Measurements from ENCODE around the gene SHISA4. TPM values are rescaled to one million over a fixed set of nuclear protein-coding genes. Genes with fewer than 3 reads are reported as not detected.

Gene SHISA4
- total and polyA plus RNA-seq, 2 of the 8 experiments (the other 6 are each of a cell fraction or from before 2014, with no cell fraction given) = 7.8 to 28.9 TPM

DNA sequence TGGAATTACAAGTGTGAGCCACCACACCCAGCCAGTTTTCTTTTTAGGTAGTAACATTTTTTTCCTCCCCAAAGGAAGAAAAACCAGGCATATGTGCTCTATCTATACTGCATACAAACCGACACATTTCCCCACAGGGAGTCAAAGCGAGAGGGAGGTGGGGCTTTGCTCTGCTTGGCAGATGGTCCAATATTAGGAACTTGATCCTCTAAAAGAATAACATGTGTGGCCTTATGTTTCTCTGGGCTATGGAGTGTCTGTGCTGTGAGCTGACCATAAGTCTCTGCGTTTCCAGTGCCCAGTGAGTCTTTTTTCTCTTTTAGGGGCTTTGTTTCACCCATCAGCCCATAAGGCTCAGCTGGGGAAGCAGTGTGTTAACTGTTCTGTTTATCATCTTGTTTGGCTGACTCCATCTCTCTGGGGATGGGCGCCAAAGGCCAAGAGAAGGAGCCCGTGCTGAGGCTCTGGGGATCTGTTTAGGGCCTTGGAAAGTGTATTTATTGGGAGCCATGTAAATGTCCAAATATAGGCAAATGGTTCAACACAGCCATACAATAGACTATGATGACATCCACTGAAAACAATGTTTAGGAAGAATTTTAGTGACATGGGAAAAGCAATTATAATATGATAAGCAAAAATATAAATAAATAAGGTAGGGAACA is 37.4 kb downstream of the SHISA4 start:
- ChIA-PET CTCF (ENCODE audit: partially characterized antibody) (interaction anchor here (0.9 to 1.4 kb wide), 3 partner anchors 14 to 31 kb away, joined by 3 to 4 read pairs (median 3); no protein-coding TSS in a partner anchor), POLR2A (ENCODE audit: partially characterized antibody) (no interaction called here)
- Histone ChIP-seq H2AFZ (ENCODE audit: low read length) (no peak overlapping the region), H2AK5ac (ENCODE audit: low read depth, low read length) (no peak overlapping the region), H3K36me3 (ENCODE audit: control insufficient read depth in 2 of 4, insufficient read depth in 4 of 4, low read length in 3 of 4) (no peaks in the 10 kb centered on the region), H3K27me3 (replicated peaks in 1 of 4; ENCODE audit: control insufficient read depth in 3 of 4, extremely low read depth in 1 of 4, insufficient read depth in 3 of 4, low read length in 3 of 4) (no peaks in the 10 kb centered on the region), H3K4me2 (ENCODE audit: insufficient read depth in 1 of 2, low read depth in 2 of 2, low read length in 2 of 2) (no peak overlapping the region), H4K91ac (replicated peaks; ENCODE audit: insufficient read length, low read length) (no peak overlapping the region), H3K14ac (ENCODE audit: insufficient read length) (no peak overlapping the region), H3K4me1 (replicated peaks in 1 of 4; ENCODE audit: control insufficient read depth in 3 of 4, insufficient read depth in 4 of 4, low read length in 3 of 4) (no peaks in the 10 kb centered on the region), H2BK120ac (replicated peaks; ENCODE audit: low read depth, low read length) (no peak overlapping the region), H4K8ac (ENCODE audit: extremely low read depth, insufficient read depth, low read length) (no peak overlapping the region), H4K5ac (ENCODE audit: insufficient read length, low read depth, low read length) (no peak overlapping the region), H3K18ac (ENCODE audit: extremely low read depth, low read length) (no peak overlapping the region), H3K23me2 (ENCODE audit: low read depth, low read length) (no peaks in the 10 kb centered on the region), H4K20me1 (replicated peaks in 1 of 2; ENCODE audit: control insufficient read depth in 1 of 2, insufficient read depth in 2 of 2, low read length in 2 of 2) (no peaks in the 10 kb centered on the region), H3K9me3 (ENCODE audit: insufficient read depth in 2 of 2, low read depth in 1 of 2, low read length in 1 of 2) (no peaks in the 10 kb centered on the region), H2BK5ac (ENCODE audit: low read depth, low read length) (no peak overlapping the region), H3K4ac (replicated peaks; ENCODE audit: insufficient read length, low read depth, low read length) (no peak overlapping the region), H3K27ac (ENCODE audit: low read depth, low read length) (no peak overlapping the region), H3K56ac (replicated peaks; ENCODE audit: insufficient read length, low read depth, low read length) (no peak overlapping the region), H3K23ac (ENCODE audit: insufficient read length) (no peak overlapping the region), H3K79me1 (ENCODE audit: low read depth, low read length) (no peaks in the 10 kb centered on the region), H2BK15ac (ENCODE audit: low read length) (no peak overlapping the region), H2BK20ac (ENCODE audit: low read length) (no peak overlapping the region), H3K79me2 (ENCODE audit: control insufficient read depth in 1 of 2, insufficient read depth in 2 of 2, low read length in 2 of 2) (no peaks in the 10 kb centered on the region), H3K4me3 (ENCODE audit: extremely low read depth in 1 of 4, insufficient read depth in 2 of 4, low read depth in 3 of 4, low read length in 4 of 4) (no peak overlapping the region), H3K9ac (replicated peaks in 1 of 4; ENCODE audit: extremely low read depth in 1 of 4, low read depth in 3 of 4, low read length in 3 of 4) (no peak overlapping the region), H2BK12ac (ENCODE audit: low read depth, low read length) (no peak overlapping the region)
- FAIRE-seq = no peak
- DNase-seq (ENCODE audit: low read depth in 1 of 2, low spot score in 2 of 2) = no peak
- WGBS, 2 experiments (ENCODE audit: extremely low coverage in 1 of 2, insufficient coverage in 1 of 2, insufficient read length in 1 of 2, insufficient replicate concordance in 2 of 2, low coverage in 1 of 2, low lambda C conversion rate in 2 of 2, missing lambda C conversion rate in 1 of 2) = 80% methylated on average over 5 of the region's 5 CpGs; no CpG with 5 or more reads in 1 of the 2 experiments
- TF ChIP-seq, protein P1, sequence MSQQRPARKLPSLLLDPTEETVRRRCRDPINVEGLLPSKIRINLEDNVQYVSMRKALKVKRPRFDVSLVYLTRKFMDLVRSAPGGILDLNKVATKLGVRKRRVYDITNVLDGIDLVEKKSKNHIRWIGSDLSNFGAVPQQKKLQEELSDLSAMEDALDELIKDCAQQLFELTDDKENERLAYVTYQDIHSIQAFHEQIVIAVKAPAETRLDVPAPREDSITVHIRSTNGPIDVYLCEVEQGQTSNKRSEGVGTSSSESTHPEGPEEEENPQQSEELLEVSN (IDR thresholded peaks at IDR 0.05) = no peak
- no peak for TF ChIP-seq MAFK (IDR thresholded peaks at IDR 0.05; ENCODE audit: low read depth, low read length)
- TF ChIP-seq TAF1 (IDR thresholded peaks at IDR 0.05; ENCODE audit: low read depth, low read length) = no peak
- no peak for TF ChIP-seq KDM1A (IDR thresholded peaks at IDR 0.05; ENCODE audit: borderline replicate concordance, low read length)
- TF ChIP-seq, protein P2, sequence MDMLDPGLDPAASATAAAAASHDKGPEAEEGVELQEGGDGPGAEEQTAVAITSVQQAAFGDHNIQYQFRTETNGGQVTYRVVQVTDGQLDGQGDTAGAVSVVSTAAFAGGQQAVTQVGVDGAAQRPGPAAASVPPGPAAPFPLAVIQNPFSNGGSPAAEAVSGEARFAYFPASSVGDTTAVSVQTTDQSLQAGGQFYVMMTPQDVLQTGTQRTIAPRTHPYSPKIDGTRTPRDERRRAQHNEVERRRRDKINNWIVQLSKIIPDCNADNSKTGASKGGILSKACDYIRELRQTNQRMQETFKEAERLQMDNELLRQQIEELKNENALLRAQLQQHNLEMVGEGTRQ (IDR thresholded peaks at IDR 0.05; ENCODE audit: low read length) = no peak
- no peak for TF ChIP-seq EP300 (IDR thresholded peaks at IDR 0.05; ENCODE audit: borderline replicate concordance in 1 of 2, low read depth in 2 of 2, low read length in 2 of 2)
- TF ChIP-seq TCF12 (IDR thresholded peaks at IDR 0.05; ENCODE audit: low read depth, low read length) = no peak
- TF ChIP-seq JUN (IDR thresholded peaks at IDR 0.05; ENCODE audit: low read depth, low read length) = no peak
- TF ChIP-seq POLR2A (IDR thresholded peaks at IDR 0.05; ENCODE audit: control extremely low read depth in 1 of 2, low read depth in 2 of 2, low read length in 2 of 2) = no peak
- TF ChIP-seq RBBP5 (IDR thresholded peaks at IDR 0.05; ENCODE audit: borderline replicate concordance, low read depth, low read length) = no peak
- no peak for TF ChIP-seq RFX5 (IDR thresholded peaks at IDR 0.05; ENCODE audit: borderline replicate concordance, low read depth, low read length)

Measured in H1 (cell line).